Thyroid gland (tissue), 4 donors: ENCODE results near the gene ABHD2. TPM values are rescaled to one million over a fixed set of nuclear protein-coding genes. Genes with fewer than 3 reads are reported as not detected.

Experiments used
- DNase-seq, 2 donors: peaks; one replicate each; pipeline ENCODE4 v3.0.0-alpha.2; 2019
- H3K27ac ChIP-seq, 3 donors: fragments of 200-600 bp; sonication (generic); 1 replicate in 2 of 3; 2 replicates in 1 of 3; pipeline ENCODE4 v1.5.1; 2016 to 2019; ENCODE audit warnings: mild to moderate bottlenecking in 1 of 3, moderate library complexity in 1 of 3
- H3K27me3 ChIP-seq: fragments of 200-600 bp; sonication (generic); one replicate; pipeline ENCODE4 v1.5.1; 2019
- H3K36me3 ChIP-seq, 2 donors: fragments of 200-600 bp; sonication (generic); one replicate each; pipeline ENCODE4 v1.5.1; 2016 to 2019
- H3K4me1 ChIP-seq, 2 donors: fragments of 200-600 bp; sonication (generic); one replicate each; pipeline ENCODE4 v1.5.1; 2017 to 2019
- H3K4me3 ChIP-seq, 3 donors: fragments of 200-600 bp; sonication (generic); replicated peaks in 1 of 3; 1 replicate in 2 of 3; 2 replicates in 1 of 3; pipeline ENCODE4 v1.5.1; 2016; ENCODE audit warnings: mild to moderate bottlenecking in 1 of 3
- H3K9me3 ChIP-seq: fragments of 200-600 bp; sonication (generic); one replicate; pipeline ENCODE4 v1.5.1; 2017
- POLR2A ChIP-seq, 2 donors: fragments of 450-650 bp; IDR thresholded peaks; one replicate each; pipeline ENCODE4 v1.6.1; 2017; ENCODE audit warnings: antibody characterized with exemption in 2 of 2, mild to moderate bottlenecking in 2 of 2, moderate library complexity in 1 of 2
- WGBS, 2 donors: methylation state at CpG; one replicate each; pipeline ENCODE4 v1.1.5; 2017; 5-methylcytosine and 5-hydroxymethylcytosine counted together
- intact Hi-C: fragments of 100-400 bp; cut with DNase I; formaldehyde crosslinking; loops from one replicate; pipeline ENCODE4 v1.15.1; 2023
- total RNA-seq, 4 donors: library from RNA; depleted of rRNA; stranded (reverse); fragments of >200 nt; gene quantifications; one replicate each; pipeline ENCODE4 v1.2.3, GENCODE V29; 2016
- TF ChIP-seq, protein P1 (sequence below), 6 experiments: fragments of 200-600 bp in 3 of 6; fragments of 450-650 bp in 3 of 6; sonication (generic) in 3 of 6; IDR thresholded peaks; one replicate each; pipeline ENCODE4 v1.5.1; 2016 to 2019; ENCODE audit warnings: antibody characterized with exemption in 6 of 6, mild to moderate bottlenecking in 2 of 6, inconsistent platforms in 1 of 6, moderate library complexity in 1 of 6

The ABHD2 gene
- total RNA-seq, 4 donors from 2014 or later = 52.0 to 74.4 (median 66.2) TPM

GRCh38 chr15:89097313-89097712 is 9.1 kb downstream of the ABHD2 start:
- TF ChIP-seq POLR2A (IDR thresholded peaks at IDR 0.05) = no peak
- TF ChIP-seq, protein P1, sequence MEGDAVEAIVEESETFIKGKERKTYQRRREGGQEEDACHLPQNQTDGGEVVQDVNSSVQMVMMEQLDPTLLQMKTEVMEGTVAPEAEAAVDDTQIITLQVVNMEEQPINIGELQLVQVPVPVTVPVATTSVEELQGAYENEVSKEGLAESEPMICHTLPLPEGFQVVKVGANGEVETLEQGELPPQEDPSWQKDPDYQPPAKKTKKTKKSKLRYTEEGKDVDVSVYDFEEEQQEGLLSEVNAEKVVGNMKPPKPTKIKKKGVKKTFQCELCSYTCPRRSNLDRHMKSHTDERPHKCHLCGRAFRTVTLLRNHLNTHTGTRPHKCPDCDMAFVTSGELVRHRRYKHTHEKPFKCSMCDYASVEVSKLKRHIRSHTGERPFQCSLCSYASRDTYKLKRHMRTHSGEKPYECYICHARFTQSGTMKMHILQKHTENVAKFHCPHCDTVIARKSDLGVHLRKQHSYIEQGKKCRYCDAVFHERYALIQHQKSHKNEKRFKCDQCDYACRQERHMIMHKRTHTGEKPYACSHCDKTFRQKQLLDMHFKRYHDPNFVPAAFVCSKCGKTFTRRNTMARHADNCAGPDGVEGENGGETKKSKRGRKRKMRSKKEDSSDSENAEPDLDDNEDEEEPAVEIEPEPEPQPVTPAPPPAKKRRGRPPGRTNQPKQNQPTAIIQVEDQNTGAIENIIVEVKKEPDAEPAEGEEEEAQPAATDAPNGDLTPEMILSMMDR (IDR thresholded peaks at IDR 0.05) = no peak
- no peaks in the 10 kb centered on the region for H3K27me3 ChIP-seq
- H3K4me3 ChIP-seq = no peak overlapping the region
- no peak for DNase-seq
- H3K27ac ChIP-seq = no peak overlapping the region
- no peaks in the 10 kb centered on the region for H3K36me3 ChIP-seq
- H3K9me3 ChIP-seq = no peaks in the 10 kb centered on the region
- intact Hi-C loops = no loop called here
- H3K4me1 ChIP-seq = peaks cover 0 to 22% of the 10 kb centered on the region in 2 donors
- WGBS, 2 donors = 96 to 100% methylated on average over 1 of the region's 1 CpG

DNA sequence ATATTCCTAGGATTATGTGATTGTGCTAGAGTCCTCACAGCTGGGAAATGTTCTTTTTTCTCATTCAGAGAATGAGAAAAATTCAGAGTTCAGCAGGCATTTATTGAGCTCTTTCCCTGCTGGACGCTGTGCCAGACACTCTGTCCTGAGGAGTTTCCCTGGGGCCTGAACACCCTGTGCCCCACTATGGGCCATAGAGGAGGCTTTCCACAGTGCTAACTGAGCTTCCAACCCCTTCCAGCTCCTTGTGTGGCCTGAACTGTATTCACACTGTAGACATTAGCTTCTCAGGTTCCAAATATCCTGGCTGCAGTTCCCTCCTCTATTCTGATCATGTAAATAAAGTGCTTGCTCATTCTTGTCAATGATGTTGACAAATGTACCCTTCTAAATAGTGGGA is 10.0 kb downstream of the ABHD2 start:
- 50 to 68% methylated on average over 1 of the region's 1 CpG for WGBS, 2 donors
- no peak for DNase-seq
- Histone ChIP-seq H3K4me1 (peaks cover 0 to 18% of the 10 kb centered on the region in 2 donors), H3K27me3 (no peaks in the 10 kb centered on the region), H3K4me3 (no peak overlapping the region), H3K27ac (no peak overlapping the region), H3K36me3 (no peaks in the 10 kb centered on the region), H3K9me3 (no peaks in the 10 kb centered on the region)
- intact Hi-C loops = no loop called here
- no peak for TF ChIP-seq POLR2A (IDR thresholded peaks at IDR 0.05)
- TF ChIP-seq, protein P1 (IDR thresholded peaks at IDR 0.05) = no peak

- 97 to 100% methylated on average over 3 of the region's 3 CpGs for WGBS, 2 donors
These were observed 11.7 kb downstream of the ABHD2 start for GRCh38 chr15:89099968-89100367.

GRCh38 chr15:89101302-89102193 is 13.3 kb downstream of the ABHD2 start:
- peak; percentile 15 to 44 for DNase-seq

More at GRCh38 chr15:89099968-89100367, 11.7 kb downstream of the ABHD2 start:
- Histone ChIP-seq H3K27ac (no peak overlapping the region), H3K27me3 (no peaks in the 10 kb centered on the region), H3K4me3 (no peak overlapping the region), H3K4me1 (peaks cover 0 to 24% of the 10 kb centered on the region in 2 donors), H3K9me3 (no peaks in the 10 kb centered on the region), H3K36me3 (no peaks in the 10 kb centered on the region)
- TF ChIP-seq POLR2A (IDR thresholded peaks at IDR 0.05) = no peak
- TF ChIP-seq, protein P1 (IDR thresholded peaks at IDR 0.05) = no peak
- no peak for DNase-seq
- intact Hi-C loops = no loop called here

More at GRCh38 chr15:89101302-89102193, 13.3 kb downstream of the ABHD2 start:
- WGBS, 2 donors = 63 to 79% methylated on average over 8 of the region's 8 CpGs
- Histone ChIP-seq H3K9me3 (no peaks in the 10 kb centered on the region), H3K4me1 (peaks cover 0 to 24% of the 10 kb centered on the region in 2 donors), H3K36me3 (no peaks in the 10 kb centered on the region), H3K4me3 (no peak overlapping the region), H3K27ac (peak overlapping the region in 1 of 3 donors; percentile 40), H3K27me3 (no peaks in the 10 kb centered on the region)
- TF ChIP-seq, protein P1 (IDR thresholded peaks at IDR 0.05) = no peak
- no peak for TF ChIP-seq POLR2A (IDR thresholded peaks at IDR 0.05)
- intact Hi-C loops = no loop called here
